NCI-H2196 (cell line): Measurements from ENCODE around the gene REC114.
"Not testable (repeated sequence)": the region's sequence is repeated elsewhere in the genome, so short reads cannot be mapped to it uniquely, and the experiment has no call there.

Experiments used
- DNase-seq: peaks from one replicate; lab custom pipeline; 2025; ENCODE audit not compliant: unreplicated experiment; lab: John Stamatoyannopoulos, UW

Gene REC114

GRCh38 chr15:73454096-73454495, 11.1 kb downstream of the REC114 start:
- DNase-seq: no peak

GRCh38 chr15:73455876-73456275, 12.9 kb downstream of the REC114 start:
- DNase-seq: no peak

- no peak for DNase-seq
These were observed 14.4 kb downstream of the REC114 start for GRCh38 chr15:73457334-73457733.

GRCh38 chr15:73460662-73461061, 17.7 kb downstream of the REC114 start:
- no peak for DNase-seq

GRCh38 chr15:73464602-73465001, 21.6 kb downstream of the REC114 start:
- no peak for DNase-seq

- DNase-seq: no peak
These were observed 24.8 kb downstream of the REC114 start for GRCh38 chr15:73467758-73468157.

GRCh38 chr15:73474785-73475184, 31.8 kb downstream of the REC114 start:
- DNase-seq: no peak

- DNase-seq: no peak
These were observed 33.8 kb downstream of the REC114 start for GRCh38 chr15:73476704-73477216.

GRCh38 chr15:73480050-73480449, 37.1 kb downstream of the REC114 start:
- DNase-seq: no peak

- no peak for DNase-seq
These were observed 39.2 kb downstream of the REC114 start for GRCh38 chr15:73482166-73482565.

GRCh38 chr15:73483053-73483452, 40.1 kb downstream of the REC114 start:
- DNase-seq: no peak

GRCh38 chr15:73485372-73485771, 42.4 kb downstream of the REC114 start:
- no peak for DNase-seq

- DNase-seq: not testable (repeated sequence)
These were observed 42.9 kb downstream of the REC114 start for GRCh38 chr15:73485885-73486284.

GRCh38 chr15:73488698-73489097, 45.7 kb downstream of the REC114 start:
- DNase-seq: no peak

GRCh38 chr15:73493922-73494321, 51.0 kb downstream of the REC114 start:
- no peak for DNase-seq

- DNase-seq: no peak
These were observed 52.2 kb downstream of the REC114 start for GRCh38 chr15:73495181-73495580.

- no peak for DNase-seq
These were observed 57.7 kb downstream of the REC114 start for GRCh38 chr15:73500696-73501095.

- DNase-seq: no peak
These were observed 61.9 kb downstream of the REC114 start for GRCh38 chr15:73504885-73505284.

GRCh38 chr15:73515527-73515926, 72.6 kb downstream of the REC114 start:
- DNase-seq: no peak

GRCh38 chr15:73517566-73517965, 74.6 kb downstream of the REC114 start:
- DNase-seq: no peak

GRCh38 chr15:73518180-73518862, 75.4 kb downstream of the REC114 start:
- DNase-seq: peak; percentile 3

- no peak for DNase-seq
These were observed 76.1 kb downstream of the REC114 start for GRCh38 chr15:73518876-73519733.
